Loucy (cell line): ENCODE results near the gene ROBO2.

Experiments
- H2AFZ ChIP-seq: fragments of 200-600 bp; sonication (generic); 2 replicates; pipeline ENCODE4 v1.6.0; 2016; ENCODE audit warnings: antibody characterized with exemption, mild to moderate bottlenecking, low read length, moderate library complexity
- H3F3A ChIP-seq: fragments of 200-600 bp; 2 replicates; pipeline ENCODE4 v1.6.0; 2016; ENCODE audit warnings: antibody characterized with exemption, low read depth, mild to moderate bottlenecking
- H3K27me3 ChIP-seq: fragments of 200-600 bp; sonication (generic); 2 replicates; pipeline ENCODE4 v1.6.1; 2014; ENCODE audit warnings: low read length, mild to moderate bottlenecking; ENCODE audit not compliant: insufficient read depth, poor library complexity, severe bottlenecking
- H3K36me3 ChIP-seq: fragments of 200-600 bp; sonication (generic); 2 replicates; pipeline ENCODE4 v1.6.1; 2016; ENCODE audit warnings: low read length; ENCODE audit not compliant: insufficient read depth
- H3K4me1 ChIP-seq: fragments of 200-600 bp; sonication (generic); 2 replicates; pipeline ENCODE4 v1.5.1; 2014; ENCODE audit warnings: low read length, mild to moderate bottlenecking; ENCODE audit not compliant: insufficient read depth, poor library complexity, severe bottlenecking
- H3K4me2 ChIP-seq: fragments of 200-600 bp; sonication (generic); 2 replicates; pipeline ENCODE4 v1.6.0; 2014; ENCODE audit warnings: antibody characterized with exemption, low read length, low read depth, mild to moderate bottlenecking; ENCODE audit not compliant: poor library complexity, severe bottlenecking
- H3K4me3 ChIP-seq: fragments of 200-600 bp; sonication (generic); 2 replicates; pipeline ENCODE4 v1.5.1; 2014; ENCODE audit warnings: low read length, mild to moderate bottlenecking, mixed read lengths; ENCODE audit not compliant: poor library complexity, severe bottlenecking
- H3K79me2 ChIP-seq: fragments of 200-600 bp; sonication (generic); 2 replicates; pipeline ENCODE4 v1.6.1; 2014; ENCODE audit warnings: low read length; ENCODE audit not compliant: insufficient read depth
- H3K9ac ChIP-seq: fragments of 200-600 bp; sonication (generic); 2 replicates; pipeline ENCODE4 v1.6.0; 2014; ENCODE audit warnings: mild to moderate bottlenecking, low read depth, low read length, moderate library complexity; ENCODE audit not compliant: poor library complexity, severe bottlenecking
- H3K9me2 ChIP-seq: fragments of 200-600 bp; sonication (generic); replicated peaks from 2 replicates; pipeline ENCODE4 v1.6.1; 2016; ENCODE audit warnings: low read depth, low read length, mixed read lengths
- H3K9me3 ChIP-seq: fragments of 200-600 bp; sonication (generic); 2 replicates; pipeline ENCODE4 v1.6.1; 2014; ENCODE audit warnings: mild to moderate bottlenecking, antibody characterized with exemption, low read length, low read depth; ENCODE audit not compliant: insufficient read depth
- H4K20me1 ChIP-seq: fragments of 200-600 bp; sonication (generic); 2 replicates; pipeline ENCODE4 v1.6.0; 2014; ENCODE audit warnings: antibody characterized with exemption, low read length, mild to moderate bottlenecking; ENCODE audit not compliant: insufficient read depth, poor library complexity, severe bottlenecking
- EZH2phosphoT487 ChIP-seq: fragments of 200-600 bp; IDR thresholded peaks from 2 replicates; pipeline ENCODE4 v1.6.1; 2018; ENCODE audit warnings: antibody characterized with exemption, mild to moderate bottlenecking, moderate library complexity, borderline replicate concordance
- TF ChIP-seq, protein P1 (sequence below): fragments of 200-600 bp; sonication (generic); conservative IDR thresholded peaks from 2 replicates; pipeline ENCODE4 v1.5.1; 2014; ENCODE audit warnings: mild to moderate bottlenecking, antibody characterized with exemption, low read length

The ROBO2 gene

DNA sequence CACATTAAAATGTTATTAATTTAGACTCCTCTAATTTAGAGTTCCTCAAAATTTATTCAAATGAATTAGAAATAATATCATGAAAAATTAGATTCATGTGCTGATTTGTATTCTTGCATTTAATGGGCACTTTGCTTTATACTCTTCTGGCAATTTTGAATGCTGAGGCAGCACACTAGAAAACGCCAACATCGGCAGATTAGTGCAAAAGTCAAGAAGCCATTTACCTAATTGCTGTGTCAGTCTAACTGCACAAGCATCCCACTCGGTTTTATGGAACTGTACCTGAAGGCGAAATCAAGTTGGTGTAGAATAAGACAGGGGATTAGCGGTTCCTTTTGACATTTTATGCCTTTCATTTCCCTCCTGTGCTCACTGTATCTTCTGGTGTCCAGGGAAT lies 382.0 kb downstream of the ROBO2 start:
- Histone ChIP-seq H3K79me2 (no peaks in the 10 kb centered on the region), H3K9ac (no peak overlapping the region), H3K27me3 (no peaks in the 10 kb centered on the region), H3K9me3 (no peaks in the 10 kb centered on the region), H3K4me2 (no peak overlapping the region), H4K20me1 (no peaks in the 10 kb centered on the region), H3K4me3 (no peak overlapping the region), H3K36me3 (no peaks in the 10 kb centered on the region), H2AFZ (no peak overlapping the region), H3K4me1 (no peaks in the 10 kb centered on the region), H3F3A (no peaks in the 10 kb centered on the region), H3K9me2 (no peaks in the 10 kb centered on the region)
- TF ChIP-seq, protein P1, sequence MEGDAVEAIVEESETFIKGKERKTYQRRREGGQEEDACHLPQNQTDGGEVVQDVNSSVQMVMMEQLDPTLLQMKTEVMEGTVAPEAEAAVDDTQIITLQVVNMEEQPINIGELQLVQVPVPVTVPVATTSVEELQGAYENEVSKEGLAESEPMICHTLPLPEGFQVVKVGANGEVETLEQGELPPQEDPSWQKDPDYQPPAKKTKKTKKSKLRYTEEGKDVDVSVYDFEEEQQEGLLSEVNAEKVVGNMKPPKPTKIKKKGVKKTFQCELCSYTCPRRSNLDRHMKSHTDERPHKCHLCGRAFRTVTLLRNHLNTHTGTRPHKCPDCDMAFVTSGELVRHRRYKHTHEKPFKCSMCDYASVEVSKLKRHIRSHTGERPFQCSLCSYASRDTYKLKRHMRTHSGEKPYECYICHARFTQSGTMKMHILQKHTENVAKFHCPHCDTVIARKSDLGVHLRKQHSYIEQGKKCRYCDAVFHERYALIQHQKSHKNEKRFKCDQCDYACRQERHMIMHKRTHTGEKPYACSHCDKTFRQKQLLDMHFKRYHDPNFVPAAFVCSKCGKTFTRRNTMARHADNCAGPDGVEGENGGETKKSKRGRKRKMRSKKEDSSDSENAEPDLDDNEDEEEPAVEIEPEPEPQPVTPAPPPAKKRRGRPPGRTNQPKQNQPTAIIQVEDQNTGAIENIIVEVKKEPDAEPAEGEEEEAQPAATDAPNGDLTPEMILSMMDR: no peak
- TF ChIP-seq EZH2phosphoT487: no peak

DNA sequence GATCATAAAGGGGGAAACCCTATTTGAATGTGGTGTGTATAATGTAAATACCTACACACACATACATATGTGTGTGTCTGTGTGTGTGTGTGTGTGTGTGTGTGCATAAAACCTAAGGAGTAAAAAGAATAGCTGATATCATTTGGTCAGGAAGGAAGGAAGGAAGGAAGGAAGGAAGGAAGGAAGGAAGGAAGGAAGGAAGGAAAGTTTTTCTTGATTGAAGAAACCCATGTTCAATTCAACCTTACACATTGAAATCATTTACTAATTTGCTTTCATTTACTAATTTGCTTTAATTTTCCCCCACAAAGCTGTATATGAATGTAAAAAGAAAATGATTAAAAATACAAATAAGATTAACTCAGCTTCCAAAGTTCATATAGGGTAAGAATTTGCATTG lies 386.6 kb downstream of the ROBO2 start:
- no peak overlapping the region for H3K4me2 ChIP-seq
- H3K4me3 ChIP-seq: no peak overlapping the region
- no peaks in the 10 kb centered on the region for H4K20me1 ChIP-seq
- H3K79me2 ChIP-seq: no peaks in the 10 kb centered on the region
- no peak overlapping the region for H3K9ac ChIP-seq
- no peaks in the 10 kb centered on the region; the same call in 1 of the 2 replicates for H3K9me3 ChIP-seq
- H3K36me3 ChIP-seq: no peaks in the 10 kb centered on the region
- no peaks in the 10 kb centered on the region for H3K4me1 ChIP-seq
- no peaks in the 10 kb centered on the region for H3K9me2 ChIP-seq
- H3F3A ChIP-seq: no peaks in the 10 kb centered on the region
- H2AFZ ChIP-seq: no peak overlapping the region
- no peaks in the 10 kb centered on the region for H3K27me3 ChIP-seq
- no peak for TF ChIP-seq EZH2phosphoT487
- TF ChIP-seq, protein P1: no peak

DNA sequence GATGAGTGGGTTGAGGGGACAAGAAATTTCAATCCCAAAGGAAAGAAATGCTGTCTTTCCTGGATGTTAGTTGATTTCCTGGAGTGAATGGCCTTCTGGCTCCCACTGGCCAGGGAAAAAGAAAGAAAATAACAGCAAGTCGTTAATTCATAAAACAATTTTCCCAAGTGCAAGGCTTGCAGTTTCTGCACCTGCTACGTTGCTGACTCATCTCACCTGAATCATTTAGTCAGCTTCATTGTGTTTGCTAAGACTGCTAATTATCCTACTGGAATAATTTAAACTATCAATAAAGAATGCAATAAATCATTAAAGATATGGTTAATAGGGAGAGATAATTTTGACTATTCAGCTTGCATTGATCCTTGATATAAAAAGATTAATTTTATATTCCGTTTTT lies 387.6 kb downstream of the ROBO2 start:
- no peaks in the 10 kb centered on the region for H3K9me2 ChIP-seq
- no peaks in the 10 kb centered on the region for H3K79me2 ChIP-seq
- no peaks in the 10 kb centered on the region for H3K36me3 ChIP-seq
- H3K27me3 ChIP-seq: no peaks in the 10 kb centered on the region
- H3K9ac ChIP-seq: no peak overlapping the region
- H3F3A ChIP-seq: no peaks in the 10 kb centered on the region
- no peak overlapping the region for H2AFZ ChIP-seq
- no peaks in the 10 kb centered on the region for H4K20me1 ChIP-seq
- no peak overlapping the region for H3K4me2 ChIP-seq
- no peaks in the 10 kb centered on the region for H3K4me1 ChIP-seq
- H3K4me3 ChIP-seq: no peak overlapping the region
- H3K9me3 ChIP-seq: no peaks in the 10 kb centered on the region; the same call in 1 of the 2 replicates
- TF ChIP-seq, protein P1: no peak
- TF ChIP-seq EZH2phosphoT487: no peak
